Immature natural killer cell (primary cell): ENCODE data around the gene HMGN2. TPM values are rescaled to one million over a fixed set of nuclear protein-coding genes. Genes with fewer than 3 reads are reported as not detected.

Source experiments
- DNase-seq, 3 donors: peaks; one replicate each; pipeline ENCODE4 v3.0.0; 2022; ENCODE audit warnings: mixed read lengths in 1 of 3
- H3K27ac Mint-ChIP-seq, 6 donors: one replicate each; pipeline ENCODE4 v1.8.0; 2020; ENCODE audit warnings: mixed read lengths in 6 of 6, mild to moderate bottlenecking in 5 of 6, inconsistent platforms in 4 of 6, moderate library complexity in 3 of 6
- H3K27me3 Mint-ChIP-seq, 3 donors: one replicate each; pipeline ENCODE4 v1.8.0; 2020 to 2021; ENCODE audit warnings: low read depth in 3 of 3, mild to moderate bottlenecking in 3 of 3, mixed read lengths in 3 of 3, moderate library complexity in 3 of 3, inconsistent platforms in 1 of 3
- H3K36me3 Mint-ChIP-seq, 3 donors: one replicate each; pipeline ENCODE4 v1.8.0; 2020; ENCODE audit warnings: mixed read lengths in 3 of 3, inconsistent platforms in 2 of 3, mild to moderate bottlenecking in 2 of 3
- H3K4me1 Mint-ChIP-seq, 2 donors: one replicate each; pipeline ENCODE4 v1.8.0; 2020; ENCODE audit warnings: inconsistent platforms in 2 of 2, mild to moderate bottlenecking in 2 of 2, mixed read lengths in 2 of 2, moderate library complexity in 1 of 2
- H3K4me3 Mint-ChIP-seq, 5 donors: one replicate each; pipeline ENCODE4 v1.8.0; 2020; ENCODE audit warnings: mild to moderate bottlenecking in 5 of 5, mixed read lengths in 5 of 5, inconsistent platforms in 3 of 5, moderate library complexity in 3 of 5
- H3K9me3 Mint-ChIP-seq, 6 donors: one replicate each; pipeline ENCODE4 v1.8.0; 2020; ENCODE audit warnings: mild to moderate bottlenecking in 6 of 6, mixed read lengths in 6 of 6, inconsistent platforms in 4 of 6, moderate library complexity in 3 of 6
- polyA plus RNA-seq, 3 donors: library from polyadenylated mRNA; unstranded; fragments of 300-500 nt; fragmentation: Illumina TruSeq; gene quantifications; one replicate each; pipeline ENCODE4 v1.2.3, GENCODE V29; 2021

Gene HMGN2
- polyA plus RNA-seq, 3 donors from 2014 or later = 598 to 729 (median 677) TPM

DNA sequence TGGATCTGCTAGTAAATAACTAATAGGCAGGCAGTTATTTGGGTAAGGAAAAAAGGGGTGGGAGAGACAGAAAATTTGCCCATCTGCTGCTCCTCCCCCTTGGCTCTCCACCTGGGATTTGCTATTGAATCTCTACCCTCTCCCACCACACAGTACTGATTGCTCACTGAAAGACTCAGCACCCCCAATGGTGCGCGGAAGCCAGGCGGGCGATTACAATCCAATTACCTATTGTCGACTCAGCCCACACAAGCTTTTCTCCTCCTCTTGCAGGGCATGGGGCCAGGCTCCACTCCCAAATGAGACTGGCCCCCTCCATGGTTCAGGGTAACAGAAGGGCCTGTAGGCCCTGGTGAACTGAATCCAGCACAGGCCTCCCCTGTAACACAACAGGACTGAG is 2.7 kb upstream of the HMGN2 start:
- peaks cover 7 to 25% (median 12%) of the 10 kb centered on the region in 3 donors for H3K36me3 Mint-ChIP-seq
- H3K4me3 Mint-ChIP-seq = no peak overlapping the region
- H3K9me3 Mint-ChIP-seq = no peaks in the 10 kb centered on the region
- H3K27ac Mint-ChIP-seq = no peak overlapping the region
- DNase-seq = no peak
- peaks cover 30 to 36% of the 10 kb centered on the region in 2 donors for H3K4me1 Mint-ChIP-seq
- H3K27me3 Mint-ChIP-seq = peaks cover 3 to 15% (median 4%) of the 10 kb centered on the region in 3 donors

- DNase-seq = no peak
- Mint-ChIP-seq H3K9me3 (no peaks in the 10 kb centered on the region), H3K36me3 (peaks cover 0 to 23% (median 16%) of the 10 kb centered on the region in 3 donors), H3K27me3 (peaks cover 3 to 15% (median 4%) of the 10 kb centered on the region in 3 donors), H3K4me1 (peaks cover 32 to 41% of the 10 kb centered on the region in 2 donors), H3K4me3 (peak overlapping the region; percentile 90 to 98 (median 97)), H3K27ac (peak overlapping the region in 5 of 6 donors; percentile 17 to 82 (median 69))
These were observed 1.3 kb upstream of the HMGN2 start for GRCh38 chr1:26470878-26471497.

- Mint-ChIP-seq H3K27me3 (peaks cover 3 to 15% (median 4%) of the 10 kb centered on the region in 3 donors), H3K9me3 (no peaks in the 10 kb centered on the region), H3K27ac (peak overlapping the region; percentile 87 to 96 (median 95)), H3K4me1 (peaks cover 32 to 45% of the 10 kb centered on the region in 2 donors), H3K36me3 (peaks cover 0 to 25% (median 16%) of the 10 kb centered on the region in 3 donors), H3K4me3 (peak overlapping the region; percentile 90 to 98 (median 97))
- DNase-seq = peak in 2 of 3 donors; percentile 25 to 27
These were observed 531 bp upstream of the HMGN2 start for GRCh38 chr1:26471498-26472319.

- peak overlapping the region; percentile 85 to 89 (median 87) for H3K4me3 Mint-ChIP-seq
- peaks cover 0 to 24% (median 12%) of the 10 kb centered on the region in 3 donors for H3K36me3 Mint-ChIP-seq
- peaks cover 4 to 15% (median 6%) of the 10 kb centered on the region in 3 donors for H3K27me3 Mint-ChIP-seq
- H3K9me3 Mint-ChIP-seq = no peaks in the 10 kb centered on the region
- H3K4me1 Mint-ChIP-seq = peaks cover 36 to 47% of the 10 kb centered on the region in 2 donors
- peak overlapping the region; percentile 74 to 87 (median 85) for H3K27ac Mint-ChIP-seq
- peak; percentile 96 to 97 (median 97) for DNase-seq
These were observed 933 bp downstream of the HMGN2 start for GRCh38 chr1:26472901-26473845.

- peaks cover 4 to 15% (median 6%) of the 10 kb centered on the region in 3 donors for H3K27me3 Mint-ChIP-seq
- H3K4me3 Mint-ChIP-seq = peak overlapping the region in 4 of 5 donors; percentile 37 to 88 (median 54)
- peak overlapping the region in 3 of 6 donors; percentile 48 to 74 (median 73) for H3K27ac Mint-ChIP-seq
- no peak for DNase-seq
- H3K9me3 Mint-ChIP-seq = no peaks in the 10 kb centered on the region
- H3K36me3 Mint-ChIP-seq = peaks cover 0 to 21% (median 16%) of the 10 kb centered on the region in 3 donors
- H3K4me1 Mint-ChIP-seq = peaks cover 36 to 47% of the 10 kb centered on the region in 2 donors
These were observed 2.6 kb downstream of the HMGN2 start for GRCh38 chr1:26474818-26475217.

DNA sequence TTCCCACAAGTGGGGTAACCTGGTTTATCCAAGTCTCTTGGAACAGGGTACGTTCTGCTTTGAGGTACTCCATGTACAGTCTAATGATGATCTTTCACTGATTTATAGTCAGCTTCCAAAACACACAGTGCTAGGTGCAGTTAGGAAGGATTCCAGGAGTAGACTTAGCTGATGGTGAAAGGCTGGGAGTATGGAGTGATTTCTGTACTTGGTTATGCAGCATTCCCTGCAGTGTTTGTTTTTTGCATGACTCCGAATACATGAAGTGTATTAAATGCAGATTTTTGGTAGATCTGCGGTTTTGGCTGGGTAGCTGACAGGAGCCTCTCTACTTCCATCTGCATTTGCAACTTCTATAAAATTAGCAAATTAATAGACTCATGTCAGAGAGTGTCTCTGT is 3.7 kb downstream of the HMGN2 start:
- H3K9me3 Mint-ChIP-seq = no peaks in the 10 kb centered on the region
- peaks cover 0 to 21% (median 16%) of the 10 kb centered on the region in 3 donors for H3K36me3 Mint-ChIP-seq
- peak overlapping the region in 3 of 6 donors; percentile 13 to 77 (median 22) for H3K27ac Mint-ChIP-seq
- H3K4me1 Mint-ChIP-seq = peaks cover 27 to 36% of the 10 kb centered on the region in 2 donors
- H3K27me3 Mint-ChIP-seq = peaks cover 4 to 15% (median 6%) of the 10 kb centered on the region in 3 donors
- no peak for DNase-seq
- H3K4me3 Mint-ChIP-seq = no peak overlapping the region

DNA sequence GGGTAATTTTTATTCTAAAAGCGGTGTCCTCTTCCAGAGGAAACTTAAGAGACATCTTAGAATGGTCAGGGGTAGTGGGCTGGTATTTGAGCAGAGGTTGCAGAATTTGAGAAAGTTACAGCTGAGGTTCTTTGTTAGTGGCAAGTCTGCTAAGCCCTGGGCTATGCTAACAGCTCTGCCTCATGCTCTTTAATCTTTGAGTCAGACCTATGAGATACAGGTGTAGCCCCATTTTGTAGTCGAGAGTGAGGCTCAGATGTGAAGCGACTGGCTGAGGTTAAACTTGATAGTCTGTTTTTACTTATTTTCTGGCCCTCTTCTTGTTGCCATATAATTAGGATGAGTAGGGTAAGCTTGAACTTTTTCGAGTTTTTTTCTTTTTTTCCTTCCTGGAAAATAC is 4.7 kb downstream of the HMGN2 start:
- H3K27ac Mint-ChIP-seq = peak overlapping the region in 2 of 6 donors; percentile 65 to 73
- H3K9me3 Mint-ChIP-seq = no peaks in the 10 kb centered on the region
- H3K27me3 Mint-ChIP-seq = peaks cover 4 to 12% (median 5%) of the 10 kb centered on the region in 3 donors
- peaks cover 18 to 27% of the 10 kb centered on the region in 2 donors for H3K4me1 Mint-ChIP-seq
- DNase-seq = no peak
- H3K36me3 Mint-ChIP-seq = peaks cover 0 to 21% (median 16%) of the 10 kb centered on the region in 3 donors
- no peak overlapping the region for H3K4me3 Mint-ChIP-seq

- Mint-ChIP-seq H3K4me1 (peaks cover 18 to 27% of the 10 kb centered on the region in 2 donors), H3K36me3 (peaks cover 0 to 21% (median 16%) of the 10 kb centered on the region in 3 donors), H3K4me3 (no peak overlapping the region)
These were observed 5.4 kb downstream of the HMGN2 start for GRCh38 chr1:26477446-26478152.

DNA sequence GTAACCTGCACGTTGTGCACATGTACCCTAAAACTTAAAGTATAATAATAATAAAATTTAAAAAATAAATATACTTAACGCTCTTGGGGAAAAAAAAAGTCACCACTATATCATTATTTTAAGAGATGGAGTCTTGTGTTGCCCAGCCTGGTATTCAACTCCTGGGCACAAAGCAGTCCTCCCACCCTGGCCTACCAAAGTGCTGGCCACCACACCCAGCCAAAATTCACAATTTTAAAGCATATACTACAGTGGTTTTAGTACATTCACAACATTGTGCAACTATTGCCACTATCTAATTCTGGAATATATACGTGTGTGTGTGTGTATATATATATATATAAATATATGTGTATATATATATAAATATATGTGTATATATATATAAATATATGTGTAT is 5.9 kb downstream of the HMGN2 start:
- Mint-ChIP-seq H3K9me3 (no peaks in the 10 kb centered on the region), H3K4me1 (peaks cover 17 to 25% of the 10 kb centered on the region in 2 donors), H3K27me3 (peaks cover 2 to 4% (median 3%) of the 10 kb centered on the region in 3 donors), H3K27ac (peak overlapping the region in 1 of 6 donors; percentile 62), H3K36me3 (peaks cover 0 to 21% (median 16%) of the 10 kb centered on the region in 3 donors), H3K4me3 (no peak overlapping the region)
- no peak for DNase-seq

More at GRCh38 chr1:26477446-26478152, 5.4 kb downstream of the HMGN2 start:
- Mint-ChIP-seq H3K9me3 (no peaks in the 10 kb centered on the region), H3K27ac (peak overlapping the region in 4 of 6 donors; percentile 55 to 73 (median 62)), H3K27me3 (peaks cover 3 to 7% (median 4%) of the 10 kb centered on the region in 3 donors)
- DNase-seq = no peak

DNA sequence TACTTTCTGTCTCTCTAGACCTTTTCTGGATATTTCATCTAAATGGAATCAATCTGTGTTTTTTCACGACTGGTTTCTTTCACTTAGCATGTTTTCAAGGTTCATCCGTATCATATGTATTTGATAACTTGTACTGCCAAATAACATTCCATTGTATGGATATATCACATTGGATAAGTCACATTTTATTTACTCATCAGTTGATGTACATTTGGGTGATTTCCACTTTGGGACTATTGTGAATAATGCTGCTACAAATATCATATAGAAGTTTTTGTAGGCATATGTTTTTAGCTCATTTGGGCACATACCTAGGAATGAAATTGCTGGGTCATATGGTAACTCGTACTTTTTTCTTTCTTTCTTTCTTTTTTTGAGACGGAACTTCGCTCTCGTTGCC is 6.7 kb downstream of the HMGN2 start:
- Mint-ChIP-seq H3K4me3 (no peak overlapping the region), H3K36me3 (peaks cover 0 to 19% (median 12%) of the 10 kb centered on the region in 3 donors), H3K4me1 (peaks cover 9 to 17% of the 10 kb centered on the region in 2 donors), H3K27ac (peak overlapping the region in 5 of 6 donors; percentile 10 to 73 (median 36)), H3K27me3 (peaks cover 0 to 3% (median 2%) of the 10 kb centered on the region in 3 donors), H3K9me3 (no peaks in the 10 kb centered on the region)
- no peak for DNase-seq

DNA sequence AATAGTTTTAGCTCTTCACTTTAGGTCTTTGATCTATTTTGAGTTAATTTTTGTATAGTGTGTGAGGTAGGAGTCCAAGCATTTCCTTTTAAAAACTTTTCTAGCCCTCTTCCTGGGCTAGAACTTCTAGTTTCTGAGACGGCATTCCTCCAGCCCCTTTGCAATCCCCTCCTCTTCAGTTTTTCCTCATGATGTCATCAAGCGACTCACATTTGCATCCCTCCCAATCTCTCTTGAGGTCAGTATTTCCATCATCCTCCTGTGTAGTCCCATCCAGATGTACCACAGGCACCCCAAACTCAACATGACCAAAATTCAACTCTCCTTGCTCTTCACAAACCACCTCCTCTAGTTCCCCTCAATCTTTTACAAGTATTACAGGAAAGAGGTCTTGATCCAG is 10.7 kb downstream of the HMGN2 start:
- H3K4me1 Mint-ChIP-seq = peaks cover 0 to 2% of the 10 kb centered on the region in 2 donors
- H3K27ac Mint-ChIP-seq = peak overlapping the region in 2 of 6 donors; percentile 14 to 53
- no peaks in the 10 kb centered on the region for H3K9me3 Mint-ChIP-seq

GRCh38 chr1:26483980-26484379 is 11.7 kb downstream of the HMGN2 start:
- peaks cover 0 to 1% (median 0%) of the 10 kb centered on the region in 3 donors for H3K27me3 Mint-ChIP-seq
- H3K27ac Mint-ChIP-seq = peak overlapping the region in 1 of 6 donors; percentile 80
- no peak for DNase-seq
- H3K4me1 Mint-ChIP-seq = peaks cover 0 to 2% of the 10 kb centered on the region in 2 donors
- H3K4me3 Mint-ChIP-seq = no peak overlapping the region
- H3K36me3 Mint-ChIP-seq = peaks cover 0 to under 1% (median 0%) of the 10 kb centered on the region in 3 donors
- H3K9me3 Mint-ChIP-seq = no peaks in the 10 kb centered on the region

More for the DNA sequence above, 10.7 kb downstream of the HMGN2 start:
- H3K4me3 Mint-ChIP-seq = no peak overlapping the region
- peaks cover 0 to 1% (median 0%) of the 10 kb centered on the region in 3 donors for H3K27me3 Mint-ChIP-seq
- H3K36me3 Mint-ChIP-seq = peaks cover 0 to 3% (median 0%) of the 10 kb centered on the region in 3 donors
- DNase-seq = no peak
